Fibroblast of the aortic adventitia (primary cell): ENCODE results near the gene POLDIP3. TPM values are rescaled to one million over a fixed set of nuclear protein-coding genes. Genes with fewer than 3 reads are reported as not detected.
"Not testable (repeated sequence)": the region's sequence is repeated elsewhere in the genome, so short reads cannot be mapped to it uniquely, and the experiment has no call there.

Source experiments
- DNase-seq: peaks from one replicate; pipeline ENCODE4 v3.0.0-alpha.2; 2010; ENCODE audit warnings: low read depth
- H3K4me3 ChIP-seq: 2 replicates; pipeline ENCODE4 v1.5.1; 2011; ENCODE audit warnings: low read depth, mild to moderate bottlenecking, control low read depth, low read length, moderate library complexity
- total RNA-seq: library from RNA; depleted of rRNA; stranded (reverse); fragments of >200 nt; gene quantifications from 2 replicates; pipeline ENCODE4 v1.2.3, GENCODE V29; 2012; ENCODE audit warnings: low replicate concordance
- TF ChIP-seq, protein P1 (sequence below): IDR thresholded peaks from 2 replicates; pipeline ENCODE4 v1.5.1; 2011; ENCODE audit warnings: mild to moderate bottlenecking, low read length, control low read depth, inconsistent platforms; ENCODE audit not compliant: insufficient read depth

The POLDIP3 gene
- total RNA-seq, 1 donor = 34.1 TPM

DNA sequence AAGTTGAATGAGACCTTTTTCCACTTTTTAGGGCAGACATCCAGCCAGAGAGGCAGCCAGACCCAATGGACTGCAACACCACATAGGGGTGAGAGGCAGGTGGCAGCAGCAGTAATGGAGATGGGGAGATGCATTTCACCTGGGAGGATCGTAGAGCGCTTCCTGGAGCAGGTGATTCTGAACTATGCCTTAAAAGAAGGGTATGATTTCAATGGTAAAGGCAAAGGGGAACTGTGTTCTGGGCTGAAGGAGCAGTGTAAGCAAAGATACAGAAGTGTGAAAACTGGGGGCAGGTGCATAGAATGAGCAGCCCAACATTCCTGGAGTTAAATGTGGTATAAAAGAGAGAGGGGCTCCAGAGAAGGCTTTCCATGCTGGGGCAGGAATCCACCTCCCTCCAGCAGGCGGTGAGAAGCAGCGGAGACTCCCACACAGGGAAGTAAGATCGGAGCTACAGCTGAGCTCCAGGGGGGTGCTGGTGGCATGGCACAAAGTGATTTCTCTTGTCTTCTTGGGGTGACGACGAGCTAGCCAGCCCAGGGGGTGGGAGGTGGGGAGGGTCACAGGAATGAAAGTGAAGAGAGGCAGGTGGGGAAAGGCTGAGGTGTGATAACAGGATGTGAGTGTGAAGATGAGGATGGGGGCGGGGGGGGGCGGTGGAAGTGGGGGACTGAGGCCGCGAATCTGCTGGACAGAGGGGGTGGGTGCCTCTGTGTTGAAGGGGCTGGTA lies 65.2 kb downstream of the POLDIP3 start:
- no peak for DNase-seq

DNA sequence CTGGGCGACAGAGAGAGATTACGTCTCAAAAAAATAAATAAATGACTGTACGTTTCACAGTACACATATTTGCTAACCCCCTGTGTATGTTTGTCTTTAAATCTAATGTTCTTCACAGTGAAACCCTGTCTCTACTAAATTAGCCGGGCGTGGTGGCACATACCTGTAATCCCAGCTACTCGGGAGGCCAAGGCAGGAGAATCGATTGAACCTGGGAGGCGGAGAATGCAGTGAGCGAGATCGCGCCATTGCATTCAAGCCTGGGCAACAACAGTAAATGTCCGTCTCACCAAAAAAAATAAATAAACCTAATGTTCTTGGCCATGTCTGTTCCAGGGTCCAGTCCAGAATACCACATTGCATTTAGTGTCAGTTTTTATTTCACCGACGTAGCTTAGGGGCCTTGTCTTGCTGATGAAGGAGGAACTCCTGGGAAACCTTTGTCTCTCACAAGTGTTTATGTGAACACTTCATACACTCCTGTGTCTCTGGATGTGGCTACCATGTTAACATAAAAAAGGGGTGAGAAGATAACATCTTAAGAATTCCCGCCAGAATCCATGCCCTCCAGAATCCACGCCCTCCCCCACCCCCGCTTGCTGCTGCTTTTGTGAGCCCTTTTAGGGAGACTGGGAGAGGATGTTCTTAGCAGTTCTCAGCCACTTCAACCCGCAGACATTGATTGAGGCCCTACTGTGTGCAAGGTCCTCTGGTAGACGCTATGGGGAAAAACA lies 65.9 kb downstream of the POLDIP3 start:
- no peak overlapping the region for H3K4me3 ChIP-seq
- DNase-seq = no peak
- TF ChIP-seq, protein P1, sequence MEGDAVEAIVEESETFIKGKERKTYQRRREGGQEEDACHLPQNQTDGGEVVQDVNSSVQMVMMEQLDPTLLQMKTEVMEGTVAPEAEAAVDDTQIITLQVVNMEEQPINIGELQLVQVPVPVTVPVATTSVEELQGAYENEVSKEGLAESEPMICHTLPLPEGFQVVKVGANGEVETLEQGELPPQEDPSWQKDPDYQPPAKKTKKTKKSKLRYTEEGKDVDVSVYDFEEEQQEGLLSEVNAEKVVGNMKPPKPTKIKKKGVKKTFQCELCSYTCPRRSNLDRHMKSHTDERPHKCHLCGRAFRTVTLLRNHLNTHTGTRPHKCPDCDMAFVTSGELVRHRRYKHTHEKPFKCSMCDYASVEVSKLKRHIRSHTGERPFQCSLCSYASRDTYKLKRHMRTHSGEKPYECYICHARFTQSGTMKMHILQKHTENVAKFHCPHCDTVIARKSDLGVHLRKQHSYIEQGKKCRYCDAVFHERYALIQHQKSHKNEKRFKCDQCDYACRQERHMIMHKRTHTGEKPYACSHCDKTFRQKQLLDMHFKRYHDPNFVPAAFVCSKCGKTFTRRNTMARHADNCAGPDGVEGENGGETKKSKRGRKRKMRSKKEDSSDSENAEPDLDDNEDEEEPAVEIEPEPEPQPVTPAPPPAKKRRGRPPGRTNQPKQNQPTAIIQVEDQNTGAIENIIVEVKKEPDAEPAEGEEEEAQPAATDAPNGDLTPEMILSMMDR = no peak

More for the DNA sequence above, 65.2 kb downstream of the POLDIP3 start:
- TF ChIP-seq, protein P1 = no peak
- H3K4me3 ChIP-seq = no peak overlapping the region

DNA sequence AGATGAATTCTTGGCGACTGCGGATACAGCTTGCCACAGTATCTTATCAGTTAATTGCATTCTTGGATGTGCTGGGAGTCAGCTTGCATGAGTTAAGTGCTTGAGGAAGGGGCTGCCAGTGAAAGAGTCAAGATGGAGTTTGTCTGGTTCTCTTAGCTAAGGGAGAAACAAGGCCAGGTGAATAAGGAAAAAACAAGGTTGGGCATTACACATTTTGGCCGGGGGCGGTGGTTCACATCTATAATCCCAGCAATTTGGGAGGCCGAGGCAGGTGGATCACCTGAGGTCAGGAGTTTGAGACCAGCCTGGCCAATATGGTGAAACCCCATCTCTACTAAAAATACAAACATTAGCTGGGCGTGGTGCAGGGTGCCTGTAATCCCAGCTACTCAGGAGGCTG lies 66.6 kb downstream of the POLDIP3 start:
- DNase-seq, H3K4me3 ChIP-seq: not testable (repeated sequence)

DNA sequence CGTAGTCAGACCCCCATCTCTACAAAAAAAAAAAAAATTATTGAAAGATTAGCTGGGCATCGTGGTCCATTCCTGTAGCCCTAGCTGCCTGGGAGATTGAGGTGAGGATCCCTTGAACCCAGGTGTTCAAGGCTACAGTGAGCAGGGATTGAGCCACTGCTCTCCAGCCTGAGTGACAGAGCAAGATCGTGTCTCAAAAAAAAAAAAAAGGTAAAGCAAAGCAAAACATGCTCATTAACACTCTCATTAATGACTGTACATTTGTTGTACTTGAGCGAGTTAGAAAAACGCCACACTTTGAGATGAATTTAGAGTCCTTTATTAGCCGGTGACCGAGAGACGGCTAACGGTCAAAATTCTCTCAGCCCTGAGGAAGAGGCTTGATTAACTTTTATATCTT lies 67.1 kb downstream of the POLDIP3 start:
- TF ChIP-seq, protein P1 = no peak
- DNase-seq = no peak
- no peak overlapping the region for H3K4me3 ChIP-seq

DNA sequence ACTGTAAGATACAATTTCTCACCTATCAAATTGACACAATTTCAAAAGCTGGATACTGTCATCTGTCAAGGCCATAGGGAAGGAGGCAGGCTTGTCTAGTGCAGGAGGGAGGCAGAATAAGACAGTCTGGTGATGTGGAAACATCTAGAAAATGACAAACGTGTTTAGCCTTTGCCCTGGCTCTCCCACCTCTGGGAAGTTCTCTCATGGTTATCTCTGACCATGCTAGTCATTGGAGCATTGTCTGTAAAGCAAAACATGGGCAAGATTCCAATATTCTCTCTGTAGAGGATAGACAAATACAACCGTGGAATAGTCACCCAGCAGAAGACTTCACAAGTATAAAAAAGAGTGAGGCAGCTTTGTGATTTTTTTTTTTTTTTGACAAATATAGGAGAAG lies 70.0 kb downstream of the POLDIP3 start:
- peak; percentile 74 for DNase-seq
- H3K4me3 ChIP-seq = no peak overlapping the region
- TF ChIP-seq, protein P1 = no peak

DNA sequence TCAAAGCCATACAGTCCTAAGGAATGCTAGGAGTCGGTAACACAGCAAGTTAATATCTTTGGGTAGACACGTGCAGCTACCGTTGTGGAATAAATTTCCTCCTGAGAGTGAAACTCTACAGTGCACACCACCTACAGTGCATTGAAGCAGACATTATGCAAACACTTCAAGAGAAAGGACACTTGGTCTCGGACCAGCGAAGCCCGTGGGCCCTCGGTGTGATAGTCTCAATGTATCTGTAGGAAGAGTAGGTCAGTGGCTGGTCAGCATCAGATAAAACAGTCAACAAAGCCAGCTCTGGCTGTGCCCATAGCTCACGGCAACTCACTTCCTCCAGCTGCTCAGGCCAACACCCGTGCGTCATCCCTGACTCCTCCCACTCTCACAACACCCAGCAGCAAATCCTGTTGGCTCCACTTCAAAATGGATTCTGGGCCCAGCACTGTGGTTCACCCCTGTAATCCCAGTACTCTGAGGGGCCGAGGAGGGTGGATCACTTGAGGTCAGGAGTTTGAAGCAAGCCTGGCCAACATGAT lies 75.4 kb downstream of the POLDIP3 start:
- DNase-seq = peak; percentile 79
- not testable (repeated sequence) for H3K4me3 ChIP-seq

DNA sequence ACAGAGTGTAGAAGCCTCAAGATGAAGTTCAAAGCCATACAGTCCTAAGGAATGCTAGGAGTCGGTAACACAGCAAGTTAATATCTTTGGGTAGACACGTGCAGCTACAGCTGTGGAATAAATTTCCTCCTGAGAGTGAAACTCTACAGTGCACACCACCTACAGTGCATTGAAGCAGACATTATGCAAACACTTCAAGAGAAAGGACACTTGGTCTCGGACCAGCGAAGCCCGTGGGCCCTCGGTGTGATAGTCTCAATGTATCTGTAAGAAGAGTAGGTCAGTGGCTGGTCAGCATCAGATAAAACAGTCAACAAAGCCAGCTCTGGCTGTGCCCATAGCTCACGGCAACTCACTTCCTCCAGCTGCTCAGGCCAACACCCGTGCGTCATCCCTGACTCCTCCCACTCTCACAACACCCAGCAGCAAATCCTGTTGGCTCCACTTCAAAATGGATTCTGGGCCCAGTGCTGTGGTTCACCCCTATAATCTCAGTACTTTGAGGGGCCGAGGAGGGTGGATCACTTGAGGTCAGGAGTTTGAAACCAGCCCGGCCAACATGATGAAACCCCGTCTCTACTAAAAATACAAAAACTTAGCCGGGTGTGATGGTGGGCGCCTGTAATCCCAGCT lies 77.4 kb downstream of the POLDIP3 start:
- DNase-seq = peak; percentile 62
- H3K4me3 ChIP-seq = not testable (repeated sequence)

DNA sequence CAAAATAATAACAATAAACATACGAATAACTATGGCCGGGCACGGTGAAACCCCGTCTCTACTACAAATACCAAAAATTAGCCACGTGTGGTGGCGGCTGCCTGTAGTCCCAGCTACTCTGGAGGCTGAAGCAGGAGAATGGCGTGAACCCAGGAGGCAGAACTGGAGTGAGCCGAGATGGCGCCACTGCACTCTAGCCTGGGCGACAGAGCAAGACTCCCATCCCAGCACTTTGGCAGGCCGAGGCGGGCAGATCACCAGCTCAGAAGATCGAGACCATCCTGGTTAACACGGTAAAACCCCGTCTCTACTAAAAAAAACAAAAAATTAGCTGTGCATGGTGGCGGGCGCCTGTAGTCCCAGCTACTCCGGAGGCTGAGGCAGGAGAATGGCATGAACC lies 78.0 kb downstream of the POLDIP3 start:
- H3K4me3 ChIP-seq, DNase-seq: not testable (repeated sequence)
